ENCODE data around the gene OTULIN.

Gene OTULIN

GRCh38 chr5:14660833-14661232 lies 3.7 kb upstream of the OTULIN start:
- no peak for DNase-seq (ENCODE audit: low read depth)
- H3K4me3 ChIP-seq (ENCODE audit: low read depth, low read length), result no peak overlapping the region
- TF ChIP-seq CTCF (IDR thresholded peaks at IDR 0.05; ENCODE audit: insufficient read depth, low read depth, low read length, missing control alignments), result no peak

- DNase-seq (ENCODE audit: low read depth), result no peak
- no peak for TF ChIP-seq CTCF (IDR thresholded peaks at IDR 0.05; ENCODE audit: insufficient read depth, low read depth, low read length, missing control alignments)
- peak overlapping the region; percentile 66 for H3K4me3 ChIP-seq (ENCODE audit: low read depth, low read length)
These were observed 1.7 kb upstream of the OTULIN start for GRCh38 chr5:14662721-14663260.

GRCh38 chr5:14663734-14664269 lies 716 bp upstream of the OTULIN start:
- peak overlapping the region; percentile 66 for H3K4me3 ChIP-seq (ENCODE audit: low read depth, low read length)
- peak; percentile 74 for DNase-seq (ENCODE audit: low read depth)
- TF ChIP-seq CTCF (IDR thresholded peaks at IDR 0.05; ENCODE audit: insufficient read depth, low read depth, low read length, missing control alignments), result no peak

- peak overlapping the region; percentile 66 for H3K4me3 ChIP-seq (ENCODE audit: low read depth, low read length)
- TF ChIP-seq CTCF (IDR thresholded peaks at IDR 0.05; ENCODE audit: insufficient read depth, low read depth, low read length, missing control alignments), result no peak
- peak; percentile 63 for DNase-seq (ENCODE audit: low read depth)
These were observed 744 bp downstream of the OTULIN start for GRCh38 chr5:14665101-14665822.

- peak overlapping the region; percentile 66 for H3K4me3 ChIP-seq (ENCODE audit: low read depth, low read length)
- TF ChIP-seq CTCF (IDR thresholded peaks at IDR 0.05; ENCODE audit: insufficient read depth, low read depth, low read length, missing control alignments), result peak; percentile 25
- DNase-seq (ENCODE audit: low read depth), result peak; percentile 85
These were observed 1.4 kb downstream of the OTULIN start for GRCh38 chr5:14665949-14666348.

- TF ChIP-seq CTCF (IDR thresholded peaks at IDR 0.05; ENCODE audit: insufficient read depth, low read depth, low read length, missing control alignments), result no peak
- H3K4me3 ChIP-seq (ENCODE audit: low read depth, low read length), result peak overlapping the region; percentile 66
- no peak for DNase-seq (ENCODE audit: low read depth)
These were observed 1.8 kb downstream of the OTULIN start for GRCh38 chr5:14666357-14666756.
